GM12878 (cell line): ENCODE results near the gene C1QL2.

ENCODE experiments used
- BCL3 ChIP-seq: IDR thresholded peaks from 2 replicates; pipeline ENCODE4 v1.6.1; 2011; ENCODE audit warnings: borderline replicate concordance, low read depth, mild to moderate bottlenecking, moderate library complexity, low read length; ENCODE audit not compliant: insufficient read depth, poor library complexity, severe bottlenecking
- CREB1 ChIP-seq: IDR thresholded peaks from 2 replicates; pipeline ENCODE4 v1.6.1; 2012; ENCODE audit warnings: low read depth, mild to moderate bottlenecking, inconsistent platforms
- CTCF ChIP-seq, 3 experiments: IDR thresholded peaks in 2 of 3; conservative IDR thresholded peaks in 1 of 3; 2 replicates each; pipeline ENCODE4 v1.5.1; 2011; ENCODE audit warnings: low read depth in 3 of 3, low read length in 3 of 3, mild to moderate bottlenecking in 3 of 3, control low read depth in 2 of 3, moderate library complexity in 2 of 3, inconsistent platforms in 1 of 3, mixed read lengths in 1 of 3; ENCODE audit not compliant: control insufficient read depth in 2 of 3, insufficient read depth in 1 of 3; ENCODE audit errors: extremely low read depth in 1 of 3
- EZH2 ChIP-seq: IDR thresholded peaks from 2 replicates; pipeline ENCODE4 v1.6.1; 2012; ENCODE audit warnings: low read depth, mild to moderate bottlenecking, control low read depth, inconsistent platforms, low read length, borderline replicate concordance; ENCODE audit not compliant: control insufficient read depth
- HDGF ChIP-seq: fragments of 450-650 bp; IDR thresholded peaks from 2 replicates; pipeline ENCODE4 v1.6.1; 2016; ENCODE audit warnings: antibody characterized with exemption
- MAX ChIP-seq: IDR thresholded peaks from 2 replicates; pipeline ENCODE4 v1.6.1; 2012; ENCODE audit warnings: low read depth, low read length, improper control_type of control experiment
- MXI1 ChIP-seq: fragments of 150-350 bp; IDR thresholded peaks from 2 replicates; pipeline ENCODE4 v1.6.1; 2011; ENCODE audit warnings: low read depth, mild to moderate bottlenecking, inconsistent platforms, low read length, improper control_type of control experiment
- RFX5 ChIP-seq: IDR thresholded peaks from 2 replicates; pipeline ENCODE4 v1.6.1; 2011; ENCODE audit warnings: low read depth, low read length, improper control_type of control experiment
- SIN3A ChIP-seq: IDR thresholded peaks from 2 replicates; pipeline ENCODE4 v1.6.1; 2012; ENCODE audit warnings: low read depth, low read length, improper control_type of control experiment
- SREBF1 ChIP-seq: IDR thresholded peaks from 2 replicates; pipeline ENCODE4 v1.6.1; 2012; ENCODE audit warnings: mild to moderate bottlenecking, low read length

GRCh38 chr2:119154076-119154475 lies 4.5 kb downstream of the C1QL2 start:
- TF ChIP-seq MXI1 = no peak
- TF ChIP-seq RFX5 = no peak
- TF ChIP-seq MAX = no peak
- TF ChIP-seq BCL3 = no peak
- TF ChIP-seq CTCF (IDR thresholded peaks at IDR 0.05 in 2 of 3, conservative IDR thresholded peaks at IDR 0.05 in 1 of 3; ENCODE audit: control insufficient read depth in 2 of 3, extremely low read depth in 1 of 3, insufficient read depth in 1 of 3, low read depth in 3 of 3, low read length in 3 of 3) = no peak
- no peak for TF ChIP-seq SREBF1
- TF ChIP-seq EZH2 = no peak
- no peak for TF ChIP-seq SIN3A
- TF ChIP-seq HDGF = no peak
- no peak for TF ChIP-seq CREB1
